GM21381 (cell line): Measurements from ENCODE around the gene LIN28B.
"Not testable (repeated sequence)": the region's sequence is repeated elsewhere in the genome, so short reads cannot be mapped to it uniquely, and the experiment has no call there.

Source experiments
- ATAC-seq: cut with Tn5 transposase; IDR thresholded peaks from one replicate; pipeline ENCODE4 v1.9.1; 2021; ENCODE audit warnings: mild to moderate bottlenecking, moderate library complexity; ENCODE audit not compliant: unreplicated experiment

LIN28B gene

DNA sequence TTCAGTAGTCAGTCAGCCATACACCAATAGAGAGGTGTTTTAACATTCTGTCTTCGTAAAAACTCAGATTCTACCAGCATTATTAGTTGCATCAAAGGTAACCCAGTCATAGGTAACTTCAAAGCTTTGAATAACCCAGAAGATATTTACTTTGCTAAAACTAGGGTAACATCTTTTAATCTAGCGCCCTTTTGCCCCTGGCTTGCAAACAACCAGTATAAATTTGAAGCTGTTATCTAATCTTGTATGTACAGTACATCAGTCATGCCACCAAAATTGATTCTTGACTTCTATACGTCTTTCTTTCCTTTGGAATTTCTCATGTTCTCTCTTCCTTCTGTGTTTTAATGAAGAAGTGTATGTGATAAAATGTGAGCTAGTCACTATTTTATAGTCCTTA, 109.3 kb downstream of the LIN28B start:
- no peak for ATAC-seq

DNA sequence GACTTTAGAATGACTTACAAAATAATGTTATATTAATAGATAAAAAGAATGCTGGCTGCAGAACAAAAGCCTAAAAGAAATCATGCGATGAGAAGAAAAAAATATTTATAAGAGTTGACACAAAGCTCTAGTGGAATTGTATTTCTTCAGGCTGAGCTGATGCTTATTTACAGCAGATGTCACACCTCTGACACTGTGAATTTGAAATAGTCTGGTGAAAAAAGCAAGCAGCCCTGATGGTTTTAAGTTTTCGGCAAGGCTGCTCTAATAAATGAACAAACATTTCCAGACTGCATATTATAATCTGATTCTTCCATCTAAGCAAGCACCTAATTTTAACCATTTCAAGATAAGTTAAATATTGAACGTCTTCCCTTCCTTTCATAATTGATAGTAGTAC, 109.9 kb downstream of the LIN28B start:
- ATAC-seq = no peak

DNA sequence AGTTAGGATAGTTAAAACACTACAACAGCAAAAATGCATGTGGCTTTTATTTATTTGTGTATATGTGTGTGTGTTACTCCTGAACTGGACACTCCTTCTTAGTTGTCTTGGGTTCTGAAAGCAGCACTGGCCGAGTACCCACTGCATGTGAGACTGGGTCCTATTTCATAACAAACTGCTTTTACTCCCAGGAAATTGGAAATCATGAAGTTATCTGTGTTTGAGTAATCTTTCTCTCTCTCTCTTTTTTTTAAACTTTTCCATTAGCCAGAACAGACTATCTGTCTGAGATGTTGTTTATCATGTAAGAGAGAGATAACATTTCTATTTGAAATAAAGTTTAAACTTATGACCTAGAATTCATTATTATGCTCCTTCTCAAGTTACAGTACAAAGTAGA, 110.4 kb downstream of the LIN28B start:
- no peak for ATAC-seq

DNA sequence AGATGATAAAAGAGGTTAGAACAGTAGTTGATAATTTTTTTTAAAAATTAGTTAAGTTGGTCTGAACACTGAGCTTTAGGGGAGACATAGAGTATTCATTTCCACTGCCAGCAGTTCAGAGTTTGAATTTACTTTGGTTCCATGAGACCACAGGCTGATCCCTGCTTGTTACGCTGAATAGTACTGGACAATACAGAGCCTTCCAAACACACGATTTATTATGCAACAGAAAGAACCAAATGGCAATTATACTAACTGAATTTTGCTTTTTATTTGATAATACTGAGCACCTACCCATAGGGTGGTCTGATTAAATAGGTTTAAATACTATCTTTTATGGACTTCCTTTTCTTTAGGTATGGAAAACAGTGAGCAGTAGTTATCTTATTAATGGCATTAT, 111.5 kb downstream of the LIN28B start:
- ATAC-seq = no peak

DNA sequence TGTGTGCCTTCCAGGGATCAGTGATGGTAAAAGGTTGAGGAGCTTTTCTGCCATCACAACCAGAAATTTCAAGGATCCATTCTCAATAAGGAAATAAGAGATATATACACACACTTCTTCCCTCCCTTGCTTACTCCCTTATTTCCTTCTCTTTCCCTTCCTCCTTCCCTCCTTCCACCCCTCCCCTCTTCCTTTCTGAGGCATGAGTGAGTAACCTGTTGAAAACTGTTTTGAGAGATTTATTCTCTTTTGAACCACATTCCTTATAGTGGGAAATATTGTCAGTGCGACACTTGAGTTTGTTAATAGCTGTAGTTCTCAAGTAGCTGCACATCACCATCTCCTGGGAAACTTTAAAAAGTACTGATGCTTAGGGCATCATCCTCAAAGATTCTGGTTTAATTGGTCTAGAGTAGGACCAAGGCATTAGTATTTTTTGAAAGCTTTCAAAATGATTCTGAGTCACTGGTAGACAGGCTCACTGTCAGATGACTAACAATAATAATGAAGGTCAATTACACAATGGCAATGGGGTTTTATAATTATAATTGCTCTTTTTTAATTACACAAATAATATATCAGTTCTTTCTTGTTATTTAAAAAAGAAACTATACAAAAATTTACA, 113.0 kb downstream of the LIN28B start:
- ATAC-seq = no peak

DNA sequence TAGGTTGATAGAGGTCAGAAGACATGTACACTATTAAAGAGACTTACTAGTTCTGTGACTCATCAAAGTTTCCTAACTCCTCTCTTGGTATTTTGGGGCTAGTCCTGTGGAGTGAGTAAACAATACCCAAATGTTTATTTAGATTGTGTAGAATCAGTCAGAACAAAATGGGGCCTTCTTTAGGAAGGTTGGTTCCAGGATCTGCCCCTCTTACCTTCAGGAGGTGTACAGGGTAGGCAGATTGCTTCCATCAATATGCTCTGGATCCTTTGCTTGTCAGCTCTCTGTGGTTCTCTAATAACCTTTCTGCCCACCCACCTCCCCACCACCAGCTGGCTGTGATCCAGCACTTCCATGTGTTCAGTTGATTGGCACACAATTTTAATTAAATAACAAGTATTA, 115.9 kb downstream of the LIN28B start:
- no peak for ATAC-seq

DNA sequence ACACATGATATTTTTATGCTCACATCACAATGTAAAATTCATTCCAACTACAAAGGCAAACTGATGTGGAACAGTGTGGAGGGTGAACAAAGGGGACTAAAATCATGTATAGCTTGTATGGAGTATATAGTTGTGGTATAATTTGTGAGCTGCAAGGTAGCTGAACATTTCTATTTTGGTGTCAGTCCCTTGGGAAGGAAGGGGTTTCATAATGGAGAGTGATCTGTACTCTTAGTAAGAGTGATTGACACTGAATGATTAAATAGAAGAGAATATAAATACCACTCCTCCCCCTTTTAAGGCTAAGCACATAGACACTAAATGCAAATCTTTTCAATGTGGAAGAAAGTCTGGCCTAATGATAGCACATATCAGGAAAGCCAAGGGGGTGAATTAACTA, 118.3 kb downstream of the LIN28B start:
- no peak for ATAC-seq

DNA sequence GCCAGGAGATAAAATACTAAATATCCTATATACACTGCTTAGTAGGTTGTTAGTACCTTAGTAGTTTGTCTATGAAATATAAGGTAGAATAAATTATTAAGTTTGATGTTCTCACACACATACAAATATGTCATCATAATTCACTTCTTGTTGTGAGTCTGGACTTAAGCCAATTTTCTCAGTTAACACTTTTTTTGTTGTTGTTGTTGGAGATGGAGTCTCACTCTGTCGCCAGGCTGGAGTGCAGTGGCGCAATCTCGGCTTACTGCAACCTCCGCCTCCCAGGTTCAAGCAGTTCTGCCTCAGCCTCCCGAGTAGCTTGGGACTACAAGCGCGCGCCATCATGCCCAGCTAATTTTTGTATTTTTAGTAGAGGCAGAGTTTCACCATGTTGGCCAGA, 119.5 kb downstream of the LIN28B start:
- ATAC-seq = not testable (repeated sequence)

DNA sequence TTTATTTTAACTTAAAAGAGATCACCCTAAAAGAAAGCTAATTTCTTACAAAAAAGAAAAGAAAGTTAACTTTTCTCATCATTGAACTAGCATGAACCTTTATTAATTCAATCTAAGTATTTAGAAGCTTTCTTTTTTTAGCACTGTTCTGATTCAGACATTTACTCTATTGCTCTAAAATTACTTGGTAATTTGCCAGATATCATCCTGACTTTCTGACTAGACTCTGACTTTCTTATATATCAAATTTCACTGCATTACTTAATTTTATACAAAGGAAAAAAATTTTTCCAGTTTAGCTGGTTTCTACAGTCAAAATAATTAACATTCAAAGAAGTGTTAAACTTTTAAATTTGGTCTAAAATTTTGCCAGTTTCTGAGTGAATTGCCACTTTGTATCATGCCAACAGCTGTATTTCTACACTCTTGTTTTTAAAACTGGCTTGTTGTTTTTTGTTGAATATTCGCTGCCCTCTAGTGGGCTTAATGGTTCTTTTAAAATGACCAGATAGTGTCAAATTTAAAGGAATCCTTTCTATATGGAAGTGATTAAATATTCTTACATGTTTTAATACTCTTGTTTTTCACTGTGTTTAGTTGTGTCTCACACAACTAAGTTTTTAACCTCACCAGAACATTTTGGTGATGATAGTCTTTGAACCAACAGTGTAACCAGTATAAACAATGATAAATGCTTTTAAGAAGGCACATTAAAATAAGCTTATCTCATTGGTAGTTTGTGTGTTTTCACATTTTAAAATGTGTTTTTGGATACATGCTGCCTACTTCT, 120.9 kb downstream of the LIN28B start:
- no peak for ATAC-seq

DNA sequence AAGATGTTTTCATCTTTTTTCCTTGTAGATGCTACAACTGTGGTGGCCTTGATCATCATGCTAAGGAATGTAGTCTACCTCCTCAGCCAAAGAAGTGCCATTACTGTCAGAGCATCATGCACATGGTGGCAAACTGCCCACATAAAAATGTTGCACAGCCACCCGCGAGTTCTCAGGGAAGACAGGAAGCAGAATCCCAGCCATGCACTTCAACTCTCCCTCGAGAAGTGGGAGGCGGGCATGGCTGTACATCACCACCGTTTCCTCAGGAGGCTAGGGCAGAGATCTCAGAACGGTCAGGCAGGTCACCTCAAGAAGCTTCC, 121.4 kb downstream of the LIN28B start:
- ATAC-seq = no peak

DNA sequence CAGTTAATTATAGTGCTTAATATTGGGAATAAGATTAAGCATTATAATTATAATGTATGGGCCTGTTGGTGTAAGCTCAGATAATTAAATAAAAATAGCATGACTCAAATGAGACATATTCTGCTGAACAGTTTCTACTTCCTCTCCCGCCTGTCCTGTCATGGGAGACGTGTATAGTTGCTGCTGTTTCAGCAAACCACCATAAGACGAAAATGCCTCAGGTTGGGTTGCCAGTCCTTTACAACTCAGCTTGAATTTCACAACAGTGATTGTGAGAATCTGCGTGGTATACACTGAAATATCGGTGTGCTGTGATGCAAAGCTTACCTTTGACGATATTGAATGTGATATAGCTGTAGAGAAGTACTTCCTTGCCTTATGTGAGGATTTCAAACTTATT, 123.4 kb downstream of the LIN28B start:
- no peak for ATAC-seq

DNA sequence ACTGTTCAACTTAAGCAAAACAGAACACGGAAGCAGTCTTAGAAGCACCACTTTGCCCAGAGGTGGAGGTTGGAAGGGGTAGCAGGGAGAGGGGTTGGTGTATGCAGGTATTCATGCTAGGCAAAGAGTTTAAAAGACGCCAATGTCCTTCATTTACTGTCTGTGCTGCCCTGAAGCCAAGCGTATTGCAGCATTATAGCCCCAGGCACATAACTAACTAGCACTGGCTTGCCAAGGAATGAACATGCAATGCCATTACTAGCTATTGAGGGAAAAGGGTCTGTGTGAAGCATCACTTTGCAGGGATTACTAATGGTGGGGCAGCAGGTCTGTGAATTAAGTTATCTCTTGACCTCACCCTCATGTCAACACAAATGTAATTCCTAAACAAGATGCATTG, 124.8 kb downstream of the LIN28B start:
- ATAC-seq = not testable (repeated sequence)

DNA sequence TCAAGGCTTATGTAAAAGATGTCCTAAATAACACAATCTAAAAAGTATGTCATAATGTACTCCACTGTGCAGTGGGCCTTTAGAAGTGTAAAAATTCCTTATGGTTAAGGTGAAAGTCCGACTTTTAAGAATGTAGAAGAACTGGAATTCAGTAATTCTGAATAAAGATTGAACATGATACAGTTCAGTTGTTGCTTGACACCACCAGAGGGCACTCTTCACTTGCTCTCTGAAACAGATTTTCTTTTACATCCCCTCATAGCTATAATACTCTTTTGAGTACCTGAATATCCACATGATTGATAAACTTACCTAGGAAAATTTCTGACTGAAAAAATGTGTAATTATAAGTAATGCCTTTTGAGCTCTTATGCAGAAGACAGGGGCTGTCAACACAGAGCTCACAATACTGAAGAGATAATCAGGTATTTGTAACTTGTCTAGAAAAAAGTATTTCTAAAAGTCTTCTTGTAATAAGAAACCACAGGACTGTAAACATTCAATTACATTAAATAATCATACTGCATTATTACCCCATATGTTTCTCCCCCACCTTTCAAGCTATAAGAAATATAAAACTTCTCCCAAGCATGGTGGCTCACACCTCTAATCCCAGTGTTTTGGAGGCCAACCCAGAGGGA, 130.8 kb downstream of the LIN28B start:
- ATAC-seq = peak; percentile 61

DNA sequence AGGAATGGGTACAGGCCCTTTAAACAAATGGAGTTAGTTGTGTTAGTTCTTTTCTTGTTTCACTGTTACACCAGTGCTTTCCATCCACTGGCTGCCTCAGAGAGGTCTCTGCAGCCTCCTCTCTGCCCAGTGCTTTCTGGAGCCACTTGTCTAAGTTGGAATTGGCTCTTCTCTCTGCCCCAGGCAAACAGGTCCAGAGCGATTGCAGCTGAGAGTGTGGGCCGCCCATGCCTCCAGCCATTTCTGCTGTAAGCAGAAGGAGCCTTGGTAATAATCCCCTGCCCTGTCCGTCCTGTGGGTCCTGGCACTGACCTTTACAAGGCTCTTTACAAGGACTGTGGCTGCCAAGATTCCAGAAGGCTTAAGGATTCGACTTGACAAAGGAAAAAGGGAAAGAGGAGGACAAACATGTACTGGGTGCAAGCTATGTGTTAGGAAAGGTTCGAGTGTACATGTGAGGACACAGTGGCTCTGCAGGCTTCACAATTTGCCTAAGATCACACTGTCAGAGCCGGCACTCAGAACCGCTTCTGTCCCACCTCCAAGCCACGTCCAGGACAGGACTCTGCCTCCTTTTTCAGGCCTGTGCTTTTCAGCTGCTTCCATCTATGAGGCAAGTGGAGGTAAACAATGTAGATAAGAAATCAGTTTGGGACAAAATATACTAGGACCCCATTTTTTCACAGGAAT, 134.4 kb downstream of the LIN28B start:
- no peak for ATAC-seq

DNA sequence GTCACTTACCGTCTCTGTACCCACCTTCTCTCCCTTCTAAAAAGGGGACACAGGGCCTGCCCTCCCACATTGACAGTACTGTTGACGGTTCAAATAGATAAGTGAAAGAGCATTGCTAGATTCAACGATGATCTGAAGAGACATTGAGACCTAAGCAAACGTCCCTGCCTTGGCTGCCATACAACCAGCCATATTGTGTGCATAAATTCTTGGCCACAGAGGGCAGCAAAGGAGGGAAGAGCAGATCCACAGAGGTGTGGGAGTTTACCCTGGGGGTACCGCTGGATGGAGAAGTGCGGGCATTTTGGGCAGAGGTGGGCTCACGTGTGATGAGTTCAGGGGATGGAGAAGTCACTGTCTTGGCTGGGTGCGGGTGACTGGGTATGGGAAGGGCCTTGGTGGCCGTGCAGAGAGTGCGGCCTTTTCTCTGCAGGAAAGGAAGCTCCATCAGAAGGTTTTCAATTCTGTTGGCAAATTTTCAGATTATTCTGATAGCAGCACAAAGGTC, 137.3 kb downstream of the LIN28B start:
- ATAC-seq = no peak

DNA sequence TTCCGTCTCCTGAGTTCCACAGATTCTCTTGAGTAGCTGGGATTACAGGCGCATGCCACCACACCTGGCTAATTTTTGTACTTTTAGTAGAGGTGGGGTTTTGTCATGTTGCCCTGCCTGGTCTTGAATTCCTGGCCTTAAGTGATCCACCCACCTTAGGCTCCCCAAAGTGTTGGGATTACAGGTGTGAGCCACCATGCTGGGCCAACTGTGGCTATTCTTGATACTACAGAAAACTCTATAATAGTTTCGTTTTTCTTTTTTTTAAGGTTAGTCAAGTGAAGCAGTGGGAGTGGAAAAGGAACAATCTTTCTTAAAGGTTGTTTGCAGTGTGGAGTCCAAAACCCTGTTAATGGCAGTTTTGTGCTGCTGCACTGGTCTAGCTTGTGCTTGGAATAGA, 138.2 kb downstream of the LIN28B start:
- ATAC-seq = no peak

DNA sequence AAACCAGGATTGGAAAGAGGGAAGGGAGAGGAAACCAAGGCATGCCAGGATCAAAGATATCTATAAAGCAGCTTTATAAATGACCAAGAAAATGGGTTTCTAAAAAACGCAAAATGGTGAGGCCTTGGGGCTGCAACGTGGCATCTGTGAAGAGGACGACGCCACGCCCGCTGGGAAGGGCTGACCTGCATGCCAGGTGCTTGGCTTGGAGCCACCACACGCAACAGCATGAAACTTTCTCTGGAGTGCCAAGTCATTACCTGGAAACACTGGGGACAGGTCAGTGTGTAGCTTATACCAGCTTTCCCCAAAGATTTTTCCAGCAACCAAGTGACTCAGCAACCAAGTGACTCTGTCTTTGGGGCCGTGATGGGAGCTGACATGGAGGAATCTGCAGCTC, 140.4 kb downstream of the LIN28B start:
- ATAC-seq = no peak

DNA sequence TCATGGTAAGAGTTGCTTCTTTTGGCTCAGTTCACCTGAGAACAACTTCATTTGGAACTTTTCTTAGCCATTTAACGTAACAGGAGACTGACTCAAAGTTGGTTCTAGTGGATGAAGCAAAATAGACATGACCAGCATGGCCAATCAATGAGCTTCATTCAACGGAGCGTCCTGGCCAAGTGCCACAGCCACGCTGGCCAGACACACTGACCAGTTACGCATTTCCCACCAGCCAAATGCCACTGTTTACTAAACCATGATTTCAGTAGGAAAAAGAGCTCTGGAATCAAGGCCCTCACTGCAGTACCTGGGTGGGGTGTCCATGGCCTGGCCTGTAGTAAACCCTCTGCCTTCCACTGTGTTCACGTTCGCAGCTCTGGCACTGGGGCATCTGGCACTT, 142.5 kb downstream of the LIN28B start:
- no peak for ATAC-seq

DNA sequence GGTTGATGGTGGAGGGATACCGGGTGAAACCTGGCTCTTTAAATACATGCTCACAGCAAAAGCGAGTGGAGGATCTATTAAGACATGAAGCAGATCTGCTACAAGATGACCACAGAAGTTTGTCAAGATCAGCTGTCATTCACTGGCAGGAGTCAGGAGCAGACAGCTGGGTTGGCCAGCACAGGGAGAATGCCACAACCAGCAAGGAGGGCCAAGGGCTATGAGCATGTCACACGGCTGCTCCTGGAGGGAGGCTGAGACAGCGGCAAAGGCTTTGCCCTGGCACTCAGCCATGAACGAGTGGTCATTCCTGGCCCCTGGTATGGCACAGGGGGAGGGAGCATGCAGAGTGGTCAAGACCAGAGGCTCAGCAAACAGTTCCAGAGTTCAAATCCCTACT, 145.3 kb downstream of the LIN28B start:
- no peak for ATAC-seq

DNA sequence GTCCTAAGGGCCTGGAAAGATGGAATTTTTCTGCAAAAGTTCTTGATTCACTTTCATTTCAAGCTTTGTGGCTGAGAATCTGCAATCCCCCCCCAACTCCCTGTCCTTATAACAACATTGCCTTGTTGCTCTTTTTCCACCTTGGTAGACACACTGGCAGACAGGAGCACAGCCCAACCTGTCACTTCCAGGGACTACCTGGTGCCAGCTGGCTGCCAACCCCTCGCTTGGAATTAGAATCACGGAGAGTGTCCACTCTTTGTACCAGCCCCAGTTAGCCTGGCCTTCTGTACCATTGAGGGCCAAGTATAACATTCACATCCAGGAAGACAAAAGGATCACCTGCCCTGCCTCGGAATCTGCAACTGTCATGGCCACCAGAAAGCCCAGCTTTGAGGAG, 148.2 kb downstream of the LIN28B start:
- no peak for ATAC-seq

DNA sequence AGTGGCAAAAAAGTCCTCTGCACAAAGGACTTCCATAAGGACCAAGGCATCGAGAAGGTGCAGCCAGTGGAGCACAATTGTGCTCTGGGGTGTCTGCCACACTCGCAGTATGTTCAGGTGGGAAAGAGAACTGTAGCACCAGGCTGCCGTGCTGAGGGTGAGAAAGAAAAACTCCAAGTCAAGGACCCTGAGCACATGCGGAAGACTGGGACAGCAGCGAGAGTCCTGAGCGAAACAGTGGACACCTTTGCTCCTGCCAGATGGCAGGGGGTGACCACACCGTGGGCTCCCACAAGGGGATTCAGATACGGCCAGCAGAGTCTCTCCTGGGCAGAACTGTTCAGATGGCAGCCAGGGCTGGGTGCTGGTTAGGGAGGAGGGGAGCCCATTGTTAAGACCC, 149.4 kb downstream of the LIN28B start:
- no peak for ATAC-seq

DNA sequence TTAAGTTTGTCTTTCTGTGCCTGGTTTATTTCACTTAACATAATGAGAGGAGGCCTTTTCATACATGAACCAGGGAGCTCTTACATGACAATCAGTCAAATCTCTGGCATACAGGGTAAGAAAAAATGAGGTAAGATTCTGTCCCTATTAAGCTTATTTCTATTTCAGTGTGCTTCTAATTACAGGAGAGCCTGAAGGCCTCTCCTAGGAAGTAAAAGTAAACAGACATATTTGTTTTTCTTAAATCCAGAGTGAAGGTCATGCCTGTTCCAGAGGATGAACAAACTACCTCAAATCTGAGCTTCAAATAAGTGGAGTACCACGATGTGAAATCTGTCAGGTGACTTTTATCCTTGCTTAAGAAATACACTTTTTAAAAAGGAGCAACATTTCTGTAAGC, 150.3 kb downstream of the LIN28B start:
- no peak for ATAC-seq
